ENCODE data around the gene ARSJ. TPM values are rescaled to one million over a fixed set of nuclear protein-coding genes. Genes with fewer than 3 reads are reported as not detected.

Gene ARSJ
- total RNA-seq, 1 donor: 23.8 TPM

DNA sequence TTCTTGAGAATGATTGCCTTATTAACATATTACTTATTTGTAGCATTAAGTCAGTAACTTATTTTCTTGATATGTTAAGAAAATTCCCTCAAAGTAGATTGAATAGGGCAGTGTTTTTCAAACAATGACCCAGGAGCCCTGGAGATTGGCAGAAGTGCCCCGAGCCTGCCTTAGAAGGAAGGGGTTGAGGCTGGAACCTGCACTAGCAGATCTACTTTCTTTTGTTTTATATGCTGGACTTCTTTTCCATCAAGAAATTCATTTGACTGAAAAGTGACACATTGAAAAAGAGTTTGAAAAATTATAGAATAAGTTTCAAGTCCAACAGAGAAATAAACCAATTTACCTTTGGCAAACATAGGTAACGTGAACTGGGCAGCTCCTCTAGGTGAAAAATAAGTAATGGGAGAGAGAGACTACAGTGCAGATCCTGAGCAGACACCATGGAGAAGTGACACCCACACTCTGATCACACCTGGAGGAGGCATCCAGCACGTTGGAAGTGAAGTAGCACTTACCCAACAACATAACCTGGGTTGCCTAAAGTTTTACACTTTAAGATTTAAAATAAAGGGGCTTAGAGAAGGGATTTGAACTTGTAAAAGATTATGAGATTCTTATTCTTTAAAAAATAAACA is 18.6 kb downstream of the ARSJ start:
- TF ChIP-seq, protein P1, sequence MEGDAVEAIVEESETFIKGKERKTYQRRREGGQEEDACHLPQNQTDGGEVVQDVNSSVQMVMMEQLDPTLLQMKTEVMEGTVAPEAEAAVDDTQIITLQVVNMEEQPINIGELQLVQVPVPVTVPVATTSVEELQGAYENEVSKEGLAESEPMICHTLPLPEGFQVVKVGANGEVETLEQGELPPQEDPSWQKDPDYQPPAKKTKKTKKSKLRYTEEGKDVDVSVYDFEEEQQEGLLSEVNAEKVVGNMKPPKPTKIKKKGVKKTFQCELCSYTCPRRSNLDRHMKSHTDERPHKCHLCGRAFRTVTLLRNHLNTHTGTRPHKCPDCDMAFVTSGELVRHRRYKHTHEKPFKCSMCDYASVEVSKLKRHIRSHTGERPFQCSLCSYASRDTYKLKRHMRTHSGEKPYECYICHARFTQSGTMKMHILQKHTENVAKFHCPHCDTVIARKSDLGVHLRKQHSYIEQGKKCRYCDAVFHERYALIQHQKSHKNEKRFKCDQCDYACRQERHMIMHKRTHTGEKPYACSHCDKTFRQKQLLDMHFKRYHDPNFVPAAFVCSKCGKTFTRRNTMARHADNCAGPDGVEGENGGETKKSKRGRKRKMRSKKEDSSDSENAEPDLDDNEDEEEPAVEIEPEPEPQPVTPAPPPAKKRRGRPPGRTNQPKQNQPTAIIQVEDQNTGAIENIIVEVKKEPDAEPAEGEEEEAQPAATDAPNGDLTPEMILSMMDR (IDR thresholded peaks at IDR 0.05; ENCODE audit: insufficient read depth, low read length): no peak
- no peak overlapping the region for H3K4me3 ChIP-seq (ENCODE audit: low read depth, low read length)
- no peak for DNase-seq (ENCODE audit: low read depth)

DNA sequence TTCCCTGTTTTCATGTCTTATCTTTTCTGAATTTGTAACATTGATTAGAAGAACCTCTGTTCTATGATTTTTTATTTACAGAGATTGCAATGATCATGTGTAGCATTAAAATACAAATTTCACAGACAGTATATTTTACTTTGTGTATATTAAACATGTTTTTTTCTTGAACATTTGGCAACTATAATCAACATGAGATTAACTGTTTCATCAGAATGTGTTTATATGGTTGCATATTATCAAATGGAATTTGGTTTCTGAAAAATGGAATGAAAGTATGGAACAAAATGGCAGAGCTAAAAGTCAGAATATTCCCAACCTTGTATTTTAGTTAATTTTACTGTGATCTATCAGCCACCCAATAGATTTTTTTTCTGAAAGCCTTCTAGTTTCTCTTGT is 19.9 kb downstream of the ARSJ start:
- no peak for DNase-seq (ENCODE audit: low read depth)
- TF ChIP-seq, protein P1 (IDR thresholded peaks at IDR 0.05; ENCODE audit: insufficient read depth, low read length): no peak
- H3K4me3 ChIP-seq (ENCODE audit: low read depth, low read length): no peak overlapping the region

DNA sequence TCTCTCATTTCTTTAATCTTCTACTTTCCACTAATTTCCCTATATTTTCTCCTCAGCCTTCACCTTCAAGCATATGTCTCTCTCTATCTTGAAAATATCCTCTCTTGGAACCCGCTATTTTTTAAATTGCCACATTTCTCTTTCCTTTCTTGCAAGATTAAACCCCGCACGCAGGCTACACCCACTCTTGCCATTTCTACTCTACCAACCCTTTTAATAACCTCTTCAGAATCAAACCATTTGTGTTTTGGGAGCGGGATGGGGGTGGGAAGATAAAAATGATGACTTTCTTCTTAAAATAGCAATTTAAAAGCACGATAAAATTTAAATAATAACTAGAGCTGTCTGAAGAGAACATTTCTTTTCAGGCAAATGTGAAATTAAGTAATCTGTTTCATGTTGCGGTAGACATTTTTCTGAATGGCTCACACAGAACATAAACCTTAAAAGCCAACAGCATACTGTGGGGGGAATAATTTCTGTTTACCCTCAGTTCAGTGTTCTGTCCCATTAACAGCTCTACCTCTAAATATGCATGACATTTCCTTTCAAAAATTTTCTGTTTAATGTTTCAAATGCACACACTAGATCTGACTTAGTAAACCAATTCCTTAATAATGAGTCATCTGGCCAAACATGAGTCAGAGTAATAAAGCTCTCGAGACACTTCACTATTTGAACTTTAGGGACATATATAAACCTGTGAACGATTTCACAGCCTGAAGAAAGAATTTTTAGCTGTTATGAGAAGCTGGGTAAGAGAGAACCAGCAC is 20.5 kb downstream of the ARSJ start:
- TF ChIP-seq, protein P1 (IDR thresholded peaks at IDR 0.05; ENCODE audit: insufficient read depth, low read length): no peak

DNA sequence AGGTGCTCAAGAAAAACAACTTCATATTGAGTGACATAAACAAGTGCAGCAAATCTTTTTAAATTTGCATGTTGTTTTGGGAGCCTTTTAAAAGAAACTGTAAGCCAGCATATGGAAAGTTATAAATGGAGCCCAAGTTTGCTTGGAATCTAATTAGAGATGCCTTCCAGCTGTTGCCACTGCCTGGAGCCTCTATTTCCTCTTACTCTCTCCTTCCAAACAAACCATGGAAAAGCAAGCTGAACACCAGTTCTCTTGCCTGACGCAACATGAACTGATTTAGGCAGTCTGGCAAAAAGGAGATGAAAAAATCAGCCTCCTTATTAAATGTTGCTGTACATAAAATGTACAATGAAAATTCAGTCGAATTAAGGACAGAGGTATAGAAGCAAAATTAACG is 21.5 kb downstream of the ARSJ start:
- peak; percentile 53 for DNase-seq (ENCODE audit: low read depth)
- H3K4me3 ChIP-seq (ENCODE audit: low read depth, low read length): no peak overlapping the region
- TF ChIP-seq, protein P1 (IDR thresholded peaks at IDR 0.05; ENCODE audit: insufficient read depth, low read length): no peak

More for the DNA sequence above, 20.5 kb downstream of the ARSJ start:
- peak overlapping the region; percentile 15 for H3K4me3 ChIP-seq (ENCODE audit: low read depth, low read length)
- DNase-seq (ENCODE audit: low read depth): peak; percentile 90

DNA sequence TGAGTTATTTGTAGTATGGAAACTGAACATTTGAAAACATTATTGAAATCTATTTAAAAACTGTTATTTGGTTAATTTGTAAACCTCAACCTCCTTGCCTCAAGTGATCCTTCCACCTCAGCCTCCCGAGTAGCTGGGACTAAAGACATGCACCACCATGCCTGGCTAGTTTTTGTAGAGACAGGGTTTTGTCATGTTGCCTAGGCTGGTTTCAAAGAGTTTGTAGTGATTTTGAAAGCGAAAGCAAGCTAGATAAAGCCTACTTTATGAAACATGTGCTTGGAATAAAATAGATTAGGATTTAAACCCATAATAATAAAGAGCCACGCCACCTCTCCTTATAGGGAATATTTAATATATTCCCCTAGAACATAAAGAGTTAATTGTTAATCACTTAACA is 23.5 kb downstream of the ARSJ start:
- TF ChIP-seq, protein P1 (IDR thresholded peaks at IDR 0.05; ENCODE audit: insufficient read depth, low read length): no peak
- no peak for DNase-seq (ENCODE audit: low read depth)
- no peak overlapping the region for H3K4me3 ChIP-seq (ENCODE audit: low read depth, low read length)

DNA sequence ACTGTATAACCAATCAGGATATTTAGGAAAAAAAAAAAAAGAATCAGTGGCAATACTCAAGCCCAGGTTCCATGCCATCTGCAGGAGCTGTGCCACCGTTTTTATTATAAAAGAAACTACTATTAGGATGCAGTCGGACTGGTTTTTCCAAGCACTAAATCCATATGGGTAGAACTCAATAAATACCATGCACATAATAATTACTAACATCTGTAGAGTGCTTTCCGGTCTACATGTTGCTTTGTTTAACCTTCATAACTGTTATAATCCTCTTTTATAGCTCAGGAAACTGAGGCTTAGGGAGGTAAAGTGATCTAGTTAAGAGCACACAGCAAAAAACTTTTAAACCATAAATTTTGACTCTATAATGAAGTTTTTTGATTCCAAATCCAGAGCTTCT is 24.0 kb downstream of the ARSJ start:
- TF ChIP-seq, protein P1 (IDR thresholded peaks at IDR 0.05; ENCODE audit: insufficient read depth, low read length): no peak
- no peak for DNase-seq (ENCODE audit: low read depth)
- H3K4me3 ChIP-seq (ENCODE audit: low read depth, low read length): no peak overlapping the region
